K562 (cell line): ENCODE results near the gene MADD. TPM values are rescaled to one million over a fixed set of nuclear protein-coding genes. Genes with fewer than 3 reads are reported as not detected.

Experiments used
- BRD4 ChIP-seq: fragments of 200-600 bp; sonication (generic); IDR thresholded peaks from 2 replicates; pipeline ENCODE4 v1.6.1; 2017; ENCODE audit warnings: inconsistent platforms
- CBFB ChIP-seq: sonication (generic); formaldehyde crosslinking; IDR thresholded peaks from 2 replicates; pipeline ENCODE4 v1.4.0; 2020; ENCODE audit warnings: mild to moderate bottlenecking, missing genetic modification reagents
- DDX20 ChIP-seq: fragments of 450-650 bp; IDR thresholded peaks from 2 replicates; pipeline ENCODE4 v1.6.1; 2016; ENCODE audit warnings: missing genetic modification characterization, low read depth, mild to moderate bottlenecking, missing compliant biosample characterization, moderate library complexity
- DMBX1 ChIP-seq: fragments of 250-450 bp; sonication (Bioruptor Pico); IDR thresholded peaks from 2 replicates; pipeline ENCODE4 v1.8.0; 2022; ENCODE audit warnings: inconsistent platforms, mild to moderate bottlenecking, moderate library complexity, borderline replicate concordance
- FOXK1 ChIP-seq: sonication (generic); formaldehyde crosslinking; IDR thresholded peaks from 2 replicates; pipeline ENCODE4 v1.8.0; 2022; ENCODE audit warnings: missing genetic modification reagents, mild to moderate bottlenecking, borderline replicate concordance
- MYC ChIP-seq, 2 experiments: fragments of 250-450 bp in 1 of 2; sonication (Bioruptor Pico) in 1 of 2; IDR thresholded peaks; 2 replicates each; pipeline versions ENCODE4 v1.5.1 to v1.6.1; 2012 to 2021; ENCODE audit warnings: low read depth in 2 of 2, borderline replicate concordance in 1 of 2, improper control_type of control experiment in 1 of 2, low read length in 1 of 2, mild to moderate bottlenecking in 1 of 2, moderate library complexity in 1 of 2
- SMAD3 ChIP-seq: fragments of 450-650 bp; formaldehyde crosslinking; conservative IDR thresholded peaks from 2 replicates; pipeline ENCODE4 v1.4.0; 2020; ENCODE audit warnings: mild to moderate bottlenecking
- SMARCA5 ChIP-seq: fragments of 450-650 bp; IDR thresholded peaks from 2 replicates; pipeline ENCODE4 v1.6.1; 2016
- ZBTB7A ChIP-seq: IDR thresholded peaks from 2 replicates; pipeline ENCODE4 v1.6.1; 2011; ENCODE audit warnings: low read depth, mild to moderate bottlenecking, low read length, moderate library complexity, borderline replicate concordance; ENCODE audit not compliant: control insufficient read depth
- ZNF143 ChIP-seq: sonication (generic); formaldehyde crosslinking; IDR thresholded peaks from 2 replicates; pipeline ENCODE4 v1.9.0; 2022; ENCODE audit warnings: mild to moderate bottlenecking, missing genetic modification reagents
- ZNF57 ChIP-seq: fragments of 450-650 bp; formaldehyde crosslinking; IDR thresholded peaks from 2 replicates; pipeline ENCODE4 v1.4.0; 2020; ENCODE audit warnings: mild to moderate bottlenecking, moderate library complexity
- ZNF655 ChIP-seq: fragments of 250-450 bp; sonication (Bioruptor Pico); IDR thresholded peaks from 2 replicates; pipeline ENCODE4 v1.5.0; 2021
- polyA plus RNA-seq, 8 experiments: library from polyadenylated mRNA; depleted of rRNA in 4 of 8; stranded (reverse) in 5 of 8; unstranded in 3 of 8; fragments of >200 nt; fragmentation: Nextera tagmentation in 2 of 8; fragmentation: Illumina TruSeq in 1 of 8; extraction: Ambion mirVana in 2 of 8; extraction: Trizol in 1 of 8; gene quantifications; 2 replicates each; pipeline versions ENCODE4 v1.2.1 to v1.2.3, GENCODE V29; 2011 to 2014; ENCODE audit warnings: inconsistent platforms in 1 of 8, missing spikeins in 1 of 8
- total RNA-seq, 7 experiments: library from RNA; depleted of rRNA in 6 of 7; stranded (reverse); fragments of >200 nt in 6 of 7; fragmentation: Illumina TruSeq in 2 of 7; extraction: Trizol in 2 of 7; gene quantifications; 2 replicates each; pipeline versions ENCODE4 v1.2.1 to v1.2.3, GENCODE V29; 2011 to 2021; ENCODE audit warnings: low replicate concordance in 1 of 7
- TF ChIP-seq, protein P1 (sequence below): fragments of 250-450 bp; sonication (Bioruptor Pico); IDR thresholded peaks from 2 replicates; pipeline ENCODE4 v1.5.0; 2020; ENCODE audit warnings: mild to moderate bottlenecking
- TF ChIP-seq, protein P2 (sequence below): fragments of 450-650 bp; IDR thresholded peaks from 2 replicates; pipeline ENCODE4 v1.6.1; 2016; ENCODE audit warnings: mild to moderate bottlenecking, moderate library complexity

MADD gene
- total and polyA plus RNA-seq, 9 of the 15 experiments (the other 6 are each of a cell fraction or from before 2014, with no cell fraction given), result 0.68 to 57.6 (median 33.6) TPM

- TF ChIP-seq, protein P1, sequence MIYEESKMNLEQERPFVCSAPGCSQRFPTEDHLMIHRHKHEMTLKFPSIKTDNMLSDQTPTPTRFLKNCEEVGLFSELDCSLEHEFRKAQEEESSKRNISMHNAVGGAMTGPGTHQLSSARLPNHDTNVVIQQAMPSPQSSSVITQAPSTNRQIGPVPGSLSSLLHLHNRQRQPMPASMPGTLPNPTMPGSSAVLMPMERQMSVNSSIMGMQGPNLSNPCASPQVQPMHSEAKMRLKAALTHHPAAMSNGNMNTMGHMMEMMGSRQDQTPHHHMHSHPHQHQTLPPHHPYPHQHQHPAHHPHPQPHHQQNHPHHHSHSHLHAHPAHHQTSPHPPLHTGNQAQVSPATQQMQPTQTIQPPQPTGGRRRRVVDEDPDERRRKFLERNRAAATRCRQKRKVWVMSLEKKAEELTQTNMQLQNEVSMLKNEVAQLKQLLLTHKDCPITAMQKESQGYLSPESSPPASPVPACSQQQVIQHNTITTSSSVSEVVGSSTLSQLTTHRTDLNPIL (CRISPR knock-in tag), result no peak
- TF ChIP-seq DMBX1 (CRISPR knock-in tag), result peak; percentile 13; the same call in 1 of the 2 replicates
- TF ChIP-seq DDX20 (tag), result 0 out of 2 replicates have a peak, but pooled peaks have one; percentile 24
- TF ChIP-seq ZBTB7A, result peak; percentile 26
- no peak for TF ChIP-seq ZNF655 (CRISPR knock-in tag)
- TF ChIP-seq FOXK1 (CRISPR knock-in tag), result no peak
- no peak for TF ChIP-seq CBFB (CRISPR knock-in tag)
- TF ChIP-seq, protein P2, sequence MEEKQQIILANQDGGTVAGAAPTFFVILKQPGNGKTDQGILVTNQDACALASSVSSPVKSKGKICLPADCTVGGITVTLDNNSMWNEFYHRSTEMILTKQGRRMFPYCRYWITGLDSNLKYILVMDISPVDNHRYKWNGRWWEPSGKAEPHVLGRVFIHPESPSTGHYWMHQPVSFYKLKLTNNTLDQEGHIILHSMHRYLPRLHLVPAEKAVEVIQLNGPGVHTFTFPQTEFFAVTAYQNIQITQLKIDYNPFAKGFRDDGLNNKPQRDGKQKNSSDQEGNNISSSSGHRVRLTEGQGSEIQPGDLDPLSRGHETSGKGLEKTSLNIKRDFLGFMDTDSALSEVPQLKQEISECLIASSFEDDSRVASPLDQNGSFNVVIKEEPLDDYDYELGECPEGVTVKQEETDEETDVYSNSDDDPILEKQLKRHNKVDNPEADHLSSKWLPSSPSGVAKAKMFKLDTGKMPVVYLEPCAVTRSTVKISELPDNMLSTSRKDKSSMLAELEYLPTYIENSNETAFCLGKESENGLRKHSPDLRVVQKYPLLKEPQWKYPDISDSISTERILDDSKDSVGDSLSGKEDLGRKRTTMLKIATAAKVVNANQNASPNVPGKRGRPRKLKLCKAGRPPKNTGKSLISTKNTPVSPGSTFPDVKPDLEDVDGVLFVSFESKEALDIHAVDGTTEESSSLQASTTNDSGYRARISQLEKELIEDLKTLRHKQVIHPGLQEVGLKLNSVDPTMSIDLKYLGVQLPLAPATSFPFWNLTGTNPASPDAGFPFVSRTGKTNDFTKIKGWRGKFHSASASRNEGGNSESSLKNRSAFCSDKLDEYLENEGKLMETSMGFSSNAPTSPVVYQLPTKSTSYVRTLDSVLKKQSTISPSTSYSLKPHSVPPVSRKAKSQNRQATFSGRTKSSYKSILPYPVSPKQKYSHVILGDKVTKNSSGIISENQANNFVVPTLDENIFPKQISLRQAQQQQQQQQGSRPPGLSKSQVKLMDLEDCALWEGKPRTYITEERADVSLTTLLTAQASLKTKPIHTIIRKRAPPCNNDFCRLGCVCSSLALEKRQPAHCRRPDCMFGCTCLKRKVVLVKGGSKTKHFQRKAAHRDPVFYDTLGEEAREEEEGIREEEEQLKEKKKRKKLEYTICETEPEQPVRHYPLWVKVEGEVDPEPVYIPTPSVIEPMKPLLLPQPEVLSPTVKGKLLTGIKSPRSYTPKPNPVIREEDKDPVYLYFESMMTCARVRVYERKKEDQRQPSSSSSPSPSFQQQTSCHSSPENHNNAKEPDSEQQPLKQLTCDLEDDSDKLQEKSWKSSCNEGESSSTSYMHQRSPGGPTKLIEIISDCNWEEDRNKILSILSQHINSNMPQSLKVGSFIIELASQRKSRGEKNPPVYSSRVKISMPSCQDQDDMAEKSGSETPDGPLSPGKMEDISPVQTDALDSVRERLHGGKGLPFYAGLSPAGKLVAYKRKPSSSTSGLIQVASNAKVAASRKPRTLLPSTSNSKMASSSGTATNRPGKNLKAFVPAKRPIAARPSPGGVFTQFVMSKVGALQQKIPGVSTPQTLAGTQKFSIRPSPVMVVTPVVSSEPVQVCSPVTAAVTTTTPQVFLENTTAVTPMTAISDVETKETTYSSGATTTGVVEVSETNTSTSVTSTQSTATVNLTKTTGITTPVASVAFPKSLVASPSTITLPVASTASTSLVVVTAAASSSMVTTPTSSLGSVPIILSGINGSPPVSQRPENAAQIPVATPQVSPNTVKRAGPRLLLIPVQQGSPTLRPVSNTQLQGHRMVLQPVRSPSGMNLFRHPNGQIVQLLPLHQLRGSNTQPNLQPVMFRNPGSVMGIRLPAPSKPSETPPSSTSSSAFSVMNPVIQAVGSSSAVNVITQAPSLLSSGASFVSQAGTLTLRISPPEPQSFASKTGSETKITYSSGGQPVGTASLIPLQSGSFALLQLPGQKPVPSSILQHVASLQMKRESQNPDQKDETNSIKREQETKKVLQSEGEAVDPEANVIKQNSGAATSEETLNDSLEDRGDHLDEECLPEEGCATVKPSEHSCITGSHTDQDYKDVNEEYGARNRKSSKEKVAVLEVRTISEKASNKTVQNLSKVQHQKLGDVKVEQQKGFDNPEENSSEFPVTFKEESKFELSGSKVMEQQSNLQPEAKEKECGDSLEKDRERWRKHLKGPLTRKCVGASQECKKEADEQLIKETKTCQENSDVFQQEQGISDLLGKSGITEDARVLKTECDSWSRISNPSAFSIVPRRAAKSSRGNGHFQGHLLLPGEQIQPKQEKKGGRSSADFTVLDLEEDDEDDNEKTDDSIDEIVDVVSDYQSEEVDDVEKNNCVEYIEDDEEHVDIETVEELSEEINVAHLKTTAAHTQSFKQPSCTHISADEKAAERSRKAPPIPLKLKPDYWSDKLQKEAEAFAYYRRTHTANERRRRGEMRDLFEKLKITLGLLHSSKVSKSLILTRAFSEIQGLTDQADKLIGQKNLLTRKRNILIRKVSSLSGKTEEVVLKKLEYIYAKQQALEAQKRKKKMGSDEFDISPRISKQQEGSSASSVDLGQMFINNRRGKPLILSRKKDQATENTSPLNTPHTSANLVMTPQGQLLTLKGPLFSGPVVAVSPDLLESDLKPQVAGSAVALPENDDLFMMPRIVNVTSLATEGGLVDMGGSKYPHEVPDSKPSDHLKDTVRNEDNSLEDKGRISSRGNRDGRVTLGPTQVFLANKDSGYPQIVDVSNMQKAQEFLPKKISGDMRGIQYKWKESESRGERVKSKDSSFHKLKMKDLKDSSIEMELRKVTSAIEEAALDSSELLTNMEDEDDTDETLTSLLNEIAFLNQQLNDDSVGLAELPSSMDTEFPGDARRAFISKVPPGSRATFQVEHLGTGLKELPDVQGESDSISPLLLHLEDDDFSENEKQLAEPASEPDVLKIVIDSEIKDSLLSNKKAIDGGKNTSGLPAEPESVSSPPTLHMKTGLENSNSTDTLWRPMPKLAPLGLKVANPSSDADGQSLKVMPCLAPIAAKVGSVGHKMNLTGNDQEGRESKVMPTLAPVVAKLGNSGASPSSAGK, result no peak
- TF ChIP-seq BRD4, result peak; percentile 53; the same call in 1 of the 2 replicates
- TF ChIP-seq SMARCA5, result 0 out of 2 replicates have a peak, but pooled peaks have one; percentile 53
- no peak for TF ChIP-seq ZNF57 (CRISPR knock-in tag)
- TF ChIP-seq ZNF143 (CRISPR knock-in tag), result no peak
- no peak for TF ChIP-seq MYC (IDR thresholded peaks at IDR 0.05; ENCODE audit: low read depth, low read length)
- no peak for TF ChIP-seq MYC (CRISPR knock-in tag; IDR thresholded peaks at IDR 0.05; ENCODE audit: borderline replicate concordance, low read depth)
- 0 out of 2 replicates have a peak, but pooled peaks have one; percentile 54 for TF ChIP-seq SMAD3 (CRISPR knock-in tag)
These were observed 1.4 kb upstream of the MADD start (continued) for GRCh38 chr11:47268448-47269001.
